ENCODE results near the gene TCEANC2. TPM values are rescaled to one million over a fixed set of nuclear protein-coding genes. Genes with fewer than 3 reads are reported as not detected.

Gene TCEANC2
- total RNA-seq, 2 donors from 2014 or later: 4.4 to 5.9 TPM

- Histone ChIP-seq H3K4me1 (no peaks in the 10 kb centered on the region), H3K36me3 (no peaks in the 10 kb centered on the region), H3K27ac (no peak overlapping the region), H3K9me3 (no peaks in the 10 kb centered on the region), H3K9ac (ENCODE audit: low read depth in 2 of 2, low read length in 2 of 2) (no peak overlapping the region), H3K4me3 (no peak overlapping the region), H3K27me3 (no peaks in the 10 kb centered on the region)
- TF ChIP-seq CTCF (IDR thresholded peaks at IDR 0.05): no peak
- DNase-seq: no peak
- intact Hi-C loops (cut with DNase I): no loop called here
Observed at GRCh38 chr1:54136269-54136896, 83.0 kb downstream of the TCEANC2 start.

- Histone ChIP-seq H3K4me1 (no peaks in the 10 kb centered on the region), H3K36me3 (no peaks in the 10 kb centered on the region), H3K4me3 (no peak overlapping the region), H3K9ac (ENCODE audit: low read depth in 2 of 2, low read length in 2 of 2) (no peak overlapping the region), H3K27me3 (no peaks in the 10 kb centered on the region), H3K27ac (no peak overlapping the region), H3K9me3 (no peaks in the 10 kb centered on the region)
- intact Hi-C loops (cut with DNase I): no loop called here
- DNase-seq: no peak
- TF ChIP-seq CTCF (IDR thresholded peaks at IDR 0.05): no peak
Observed at GRCh38 chr1:54136963-54137533, 83.6 kb downstream of the TCEANC2 start.

- no peak for TF ChIP-seq CTCF (IDR thresholded peaks at IDR 0.05)
Observed at GRCh38 chr1:54137534-54138061, 84.2 kb downstream of the TCEANC2 start.

GRCh38 chr1:54138994-54139393 lies 85.6 kb downstream of the TCEANC2 start:
- TF ChIP-seq CTCF (IDR thresholded peaks at IDR 0.05): no peak
- H3K36me3 ChIP-seq: no peaks in the 10 kb centered on the region

More at GRCh38 chr1:54137534-54138061, 84.2 kb downstream of the TCEANC2 start:
- DNase-seq: no peak
- H3K9me3 ChIP-seq: no peaks in the 10 kb centered on the region
- no peak overlapping the region for H3K9ac ChIP-seq (ENCODE audit: low read depth in 2 of 2, low read length in 2 of 2)
- no peak overlapping the region for H3K27ac ChIP-seq
- H3K36me3 ChIP-seq: no peaks in the 10 kb centered on the region
- no peak overlapping the region for H3K4me3 ChIP-seq
- H3K4me1 ChIP-seq: no peaks in the 10 kb centered on the region
- intact Hi-C loops (cut with DNase I): no loop called here
- no peaks in the 10 kb centered on the region for H3K27me3 ChIP-seq

GRCh38 chr1:54139711-54140110 lies 86.3 kb downstream of the TCEANC2 start:
- TF ChIP-seq CTCF (IDR thresholded peaks at IDR 0.05): no peak
- Histone ChIP-seq H3K27me3 (no peaks in the 10 kb centered on the region), H3K4me3 (no peak overlapping the region), H3K27ac (no peak overlapping the region), H3K36me3 (no peaks in the 10 kb centered on the region), H3K9ac (ENCODE audit: low read depth in 2 of 2, low read length in 2 of 2) (no peak overlapping the region), H3K4me1 (no peaks in the 10 kb centered on the region), H3K9me3 (no peaks in the 10 kb centered on the region)
- intact Hi-C loops (cut with DNase I): no loop called here
- DNase-seq: no peak

More at GRCh38 chr1:54138994-54139393, 85.6 kb downstream of the TCEANC2 start:
- Histone ChIP-seq H3K4me3 (no peak overlapping the region), H3K9me3 (no peaks in the 10 kb centered on the region), H3K4me1 (no peaks in the 10 kb centered on the region), H3K9ac (ENCODE audit: low read depth in 2 of 2, low read length in 2 of 2) (no peak overlapping the region), H3K27ac (no peak overlapping the region), H3K27me3 (no peaks in the 10 kb centered on the region)
- intact Hi-C loops (cut with DNase I): no loop called here
- DNase-seq: no peak

Measured in colonic mucosa (tissue), 4 donors.